ENCODE measurements around the gene EFHD1. TPM values are rescaled to one million over a fixed set of nuclear protein-coding genes. Genes with fewer than 3 reads are reported as not detected.

The EFHD1 gene
- total RNA-seq, 1 donor from 2014 or later: 15.7 TPM

GRCh38 chr2:232593982-232594381 is 39.4 kb upstream of the EFHD1 start:
- Histone ChIP-seq H3K4me2 (ENCODE audit: low read length) (no peak overlapping the region), H3K9me3 (ENCODE audit: insufficient read depth, low read depth, low read length) (no peaks in the 10 kb centered on the region), H2AFZ (ENCODE audit: low read depth, low read length) (no peak overlapping the region), H3K4me1 (ENCODE audit: insufficient read depth, low read length) (peaks cover 9% of the 10 kb centered on the region), H3K79me2 (ENCODE audit: insufficient read depth, low read length) (no peaks in the 10 kb centered on the region), H4K20me1 (ENCODE audit: insufficient read depth, low read length) (no peaks in the 10 kb centered on the region), H3K27me3 (ENCODE audit: insufficient read depth, low read length) (no peaks in the 10 kb centered on the region), H3K27ac (ENCODE audit: low read depth, low read length) (no peak overlapping the region), H3K9ac (ENCODE audit: low read length) (no peak overlapping the region), H3K4me3 (ENCODE audit: insufficient read depth, low read depth, low read length) (no peak overlapping the region), H3K36me3 (ENCODE audit: insufficient read depth, low read length) (no peaks in the 10 kb centered on the region)
- Mint-ChIP-seq H3K27ac (ENCODE audit: unreplicated experiment) (no peak overlapping the region), H3K4me3 (ENCODE audit: unreplicated experiment) (no peak overlapping the region), H3K36me3 (ENCODE audit: low read depth, unreplicated experiment) (peaks cover 4% of the 10 kb centered on the region), H3K9me3 (ENCODE audit: unreplicated experiment) (no peaks in the 10 kb centered on the region), H3K27me3 (ENCODE audit: low read depth, unreplicated experiment) (peaks cover 5% of the 10 kb centered on the region), H3K4me1 (ENCODE audit: low read depth, unreplicated experiment) (peaks cover 8% of the 10 kb centered on the region)
- FAIRE-seq: no peak
- TF ChIP-seq EZH2 (IDR thresholded peaks at IDR 0.05; ENCODE audit: insufficient read depth, low read length) (no peak), CTCF (IDR thresholded peaks at IDR 0.05; ENCODE audit: insufficient read depth, low read depth, low read length) (no peak)
- DNase-seq (ENCODE audit: low read depth): no peak

- Histone ChIP-seq H3K9me3 (ENCODE audit: insufficient read depth, low read depth, low read length) (no peaks in the 10 kb centered on the region), H3K27me3 (ENCODE audit: insufficient read depth, low read length) (peaks cover 3% of the 10 kb centered on the region), H3K9ac (ENCODE audit: low read length) (no peak overlapping the region), H4K20me1 (ENCODE audit: insufficient read depth, low read length) (no peaks in the 10 kb centered on the region), H3K36me3 (ENCODE audit: insufficient read depth, low read length) (no peaks in the 10 kb centered on the region), H3K4me2 (ENCODE audit: low read length) (no peak overlapping the region), H3K4me3 (ENCODE audit: insufficient read depth, low read depth, low read length) (no peak overlapping the region), H3K27ac (ENCODE audit: low read depth, low read length) (no peak overlapping the region), H3K79me2 (ENCODE audit: insufficient read depth, low read length) (no peaks in the 10 kb centered on the region), H2AFZ (ENCODE audit: low read depth, low read length) (no peak overlapping the region), H3K4me1 (ENCODE audit: insufficient read depth, low read length) (peaks cover 8% of the 10 kb centered on the region)
- Mint-ChIP-seq H3K4me3 (ENCODE audit: unreplicated experiment) (no peak overlapping the region), H3K27me3 (ENCODE audit: low read depth, unreplicated experiment) (peaks cover 10% of the 10 kb centered on the region), H3K36me3 (ENCODE audit: low read depth, unreplicated experiment) (peaks cover 4% of the 10 kb centered on the region), H3K4me1 (ENCODE audit: low read depth, unreplicated experiment) (peaks cover 8% of the 10 kb centered on the region), H3K9me3 (ENCODE audit: unreplicated experiment) (no peaks in the 10 kb centered on the region), H3K27ac (ENCODE audit: unreplicated experiment) (no peak overlapping the region)
- DNase-seq (ENCODE audit: low read depth): no peak
- no peak for TF ChIP-seq EZH2 (IDR thresholded peaks at IDR 0.05; ENCODE audit: insufficient read depth, low read length)
- TF ChIP-seq CTCF (IDR thresholded peaks at IDR 0.05; ENCODE audit: insufficient read depth, low read depth, low read length): no peak
- FAIRE-seq: no peak
Observed at GRCh38 chr2:232597362-232598079, 35.9 kb upstream of the EFHD1 start.

- H3K27ac Mint-ChIP-seq (ENCODE audit: unreplicated experiment): no peak overlapping the region
- H4K20me1 ChIP-seq (ENCODE audit: insufficient read depth, low read length): no peaks in the 10 kb centered on the region
- no peaks in the 10 kb centered on the region for H3K79me2 ChIP-seq (ENCODE audit: insufficient read depth, low read length)
- H3K4me1 Mint-ChIP-seq (ENCODE audit: low read depth, unreplicated experiment): peaks cover 2% of the 10 kb centered on the region
- H3K4me1 ChIP-seq (ENCODE audit: insufficient read depth, low read length): peaks cover 2% of the 10 kb centered on the region
- H2AFZ ChIP-seq (ENCODE audit: low read depth, low read length): no peak overlapping the region
- H3K27ac ChIP-seq (ENCODE audit: low read depth, low read length): no peak overlapping the region
- H3K9ac ChIP-seq (ENCODE audit: low read length): no peak overlapping the region
- FAIRE-seq (no peak), DNase-seq (ENCODE audit: low read depth) (no peak)
- peaks cover 3% of the 10 kb centered on the region for H3K27me3 ChIP-seq (ENCODE audit: insufficient read depth, low read length)
- H3K4me3 ChIP-seq (ENCODE audit: insufficient read depth, low read depth, low read length): no peak overlapping the region
- no peak overlapping the region for H3K4me3 Mint-ChIP-seq (ENCODE audit: unreplicated experiment)
- peaks cover 10% of the 10 kb centered on the region for H3K27me3 Mint-ChIP-seq (ENCODE audit: low read depth, unreplicated experiment)
- H3K4me2 ChIP-seq (ENCODE audit: low read length): no peak overlapping the region
- no peaks in the 10 kb centered on the region for H3K9me3 Mint-ChIP-seq (ENCODE audit: unreplicated experiment)
- H3K9me3 ChIP-seq (ENCODE audit: insufficient read depth, low read depth, low read length): no peaks in the 10 kb centered on the region
- H3K36me3 Mint-ChIP-seq (ENCODE audit: low read depth, unreplicated experiment): peaks cover 1% of the 10 kb centered on the region
- H3K36me3 ChIP-seq (ENCODE audit: insufficient read depth, low read length): no peaks in the 10 kb centered on the region
- TF ChIP-seq CTCF (IDR thresholded peaks at IDR 0.05; ENCODE audit: insufficient read depth, low read depth, low read length): no peak
- no peak for TF ChIP-seq EZH2 (IDR thresholded peaks at IDR 0.05; ENCODE audit: insufficient read depth, low read length)
Observed at GRCh38 chr2:232598293-232598692, 35.1 kb upstream of the EFHD1 start.

Data from astrocyte (in vitro differentiated cells and primary cell).